Measurements from ENCODE around the gene NACC1. TPM values are rescaled to one million over a fixed set of nuclear protein-coding genes. Genes with fewer than 3 reads are reported as not detected.

NACC1 gene
- total RNA-seq, 1 donor from 2014 or later, result 35.4 TPM

- no peak for DNase-seq
- H3K36me3 ChIP-seq, result no peaks in the 10 kb centered on the region
- H3K4me3 ChIP-seq, result no peak overlapping the region
- TF ChIP-seq, protein P1, sequence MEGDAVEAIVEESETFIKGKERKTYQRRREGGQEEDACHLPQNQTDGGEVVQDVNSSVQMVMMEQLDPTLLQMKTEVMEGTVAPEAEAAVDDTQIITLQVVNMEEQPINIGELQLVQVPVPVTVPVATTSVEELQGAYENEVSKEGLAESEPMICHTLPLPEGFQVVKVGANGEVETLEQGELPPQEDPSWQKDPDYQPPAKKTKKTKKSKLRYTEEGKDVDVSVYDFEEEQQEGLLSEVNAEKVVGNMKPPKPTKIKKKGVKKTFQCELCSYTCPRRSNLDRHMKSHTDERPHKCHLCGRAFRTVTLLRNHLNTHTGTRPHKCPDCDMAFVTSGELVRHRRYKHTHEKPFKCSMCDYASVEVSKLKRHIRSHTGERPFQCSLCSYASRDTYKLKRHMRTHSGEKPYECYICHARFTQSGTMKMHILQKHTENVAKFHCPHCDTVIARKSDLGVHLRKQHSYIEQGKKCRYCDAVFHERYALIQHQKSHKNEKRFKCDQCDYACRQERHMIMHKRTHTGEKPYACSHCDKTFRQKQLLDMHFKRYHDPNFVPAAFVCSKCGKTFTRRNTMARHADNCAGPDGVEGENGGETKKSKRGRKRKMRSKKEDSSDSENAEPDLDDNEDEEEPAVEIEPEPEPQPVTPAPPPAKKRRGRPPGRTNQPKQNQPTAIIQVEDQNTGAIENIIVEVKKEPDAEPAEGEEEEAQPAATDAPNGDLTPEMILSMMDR (IDR thresholded peaks at IDR 0.05; ENCODE audit: borderline replicate concordance), result no peak
- H3K9me3 ChIP-seq (replicated peaks), result no peaks in the 10 kb centered on the region
- no peaks in the 10 kb centered on the region for H3K27me3 ChIP-seq (ENCODE audit: low read depth)
- intact Hi-C loops (cut with micrococcal nuclease), result no loop called here
- H3K4me1 ChIP-seq, result no peaks in the 10 kb centered on the region
- no peak overlapping the region for H3K27ac ChIP-seq (replicated peaks)
Measured at GRCh38 chr19:13187419-13187818, 69.4 kb downstream of the NACC1 start.

GRCh38 chr19:13189600-13189999 lies 71.5 kb downstream of the NACC1 start:
- no peak for DNase-seq
- H3K27me3 ChIP-seq (ENCODE audit: low read depth), result no peaks in the 10 kb centered on the region

More at GRCh38 chr19:13189600-13189999, 71.5 kb downstream of the NACC1 start:
- Histone ChIP-seq H3K27ac (replicated peaks) (no peak overlapping the region), H3K4me1 (peaks cover 4% of the 10 kb centered on the region), H3K4me3 (no peak overlapping the region), H3K36me3 (no peaks in the 10 kb centered on the region), H3K9me3 (replicated peaks) (no peaks in the 10 kb centered on the region)
- TF ChIP-seq, protein P1 (IDR thresholded peaks at IDR 0.05; ENCODE audit: borderline replicate concordance), result no peak
- intact Hi-C loops (cut with micrococcal nuclease), result no loop called here

Other genes starting within 250 kb of the NACC1 start
- gene DNASE2, start 236.8 kb upstream of the NACC1 start, total RNA-seq, result 19.7 TPM
- not detected for gene KLF1, start 231.1 kb upstream of the NACC1 start, total RNA-seq
- gene GCDH, start 227.1 kb upstream of the NACC1 start, total RNA-seq, result 41.8 TPM
- not detected for gene SYCE2, start 199.0 kb upstream of the NACC1 start, total RNA-seq
- gene FARSA, start 184.6 kb upstream of the NACC1 start, total RNA-seq, result 37.8 TPM
- 365 TPM for gene CALR, start 179.7 kb upstream of the NACC1 start, total RNA-seq
- 150 TPM for gene RAD23A, start 172.4 kb upstream of the NACC1 start, total RNA-seq
- gene GADD45GIP1, start 161.0 kb upstream of the NACC1 start, total RNA-seq, result 31.4 TPM
- gene DAND5, start 148.7 kb upstream of the NACC1 start, total RNA-seq, result 12.7 TPM
- gene NFIX, start 122.8 kb upstream of the NACC1 start, total RNA-seq, result 118 TPM
- 6.3 TPM for gene LYL1, start 15.4 kb upstream of the NACC1 start, total RNA-seq
- gene TRMT1, start 1.5 kb upstream of the NACC1 start, total RNA-seq, result 19.6 TPM
- gene STX10, start 32.1 kb downstream of the NACC1 start, total RNA-seq, result 39.2 TPM
- 17.3 TPM for gene IER2, start 32.1 kb downstream of the NACC1 start, total RNA-seq